ENCODE data around the gene LRRC28.

The LRRC28 gene

GRCh38 chr15:99350408-99350807 is 99.1 kb downstream of the LRRC28 start:
- no peak for DNase-seq
- Histone ChIP-seq H3K9me3 (no peaks in the 10 kb centered on the region), H3K27me3 (no peaks in the 10 kb centered on the region), H3K4me1 (no peaks in the 10 kb centered on the region), H3K36me3 (no peaks in the 10 kb centered on the region), H3K4me3 (ENCODE audit: low read depth, low read length) (no peak overlapping the region)
- TF ChIP-seq, protein P1, sequence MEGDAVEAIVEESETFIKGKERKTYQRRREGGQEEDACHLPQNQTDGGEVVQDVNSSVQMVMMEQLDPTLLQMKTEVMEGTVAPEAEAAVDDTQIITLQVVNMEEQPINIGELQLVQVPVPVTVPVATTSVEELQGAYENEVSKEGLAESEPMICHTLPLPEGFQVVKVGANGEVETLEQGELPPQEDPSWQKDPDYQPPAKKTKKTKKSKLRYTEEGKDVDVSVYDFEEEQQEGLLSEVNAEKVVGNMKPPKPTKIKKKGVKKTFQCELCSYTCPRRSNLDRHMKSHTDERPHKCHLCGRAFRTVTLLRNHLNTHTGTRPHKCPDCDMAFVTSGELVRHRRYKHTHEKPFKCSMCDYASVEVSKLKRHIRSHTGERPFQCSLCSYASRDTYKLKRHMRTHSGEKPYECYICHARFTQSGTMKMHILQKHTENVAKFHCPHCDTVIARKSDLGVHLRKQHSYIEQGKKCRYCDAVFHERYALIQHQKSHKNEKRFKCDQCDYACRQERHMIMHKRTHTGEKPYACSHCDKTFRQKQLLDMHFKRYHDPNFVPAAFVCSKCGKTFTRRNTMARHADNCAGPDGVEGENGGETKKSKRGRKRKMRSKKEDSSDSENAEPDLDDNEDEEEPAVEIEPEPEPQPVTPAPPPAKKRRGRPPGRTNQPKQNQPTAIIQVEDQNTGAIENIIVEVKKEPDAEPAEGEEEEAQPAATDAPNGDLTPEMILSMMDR (IDR thresholded peaks at IDR 0.05; ENCODE audit: low read depth, low read length) = no peak

GRCh38 chr15:99359769-99360168 is 108.5 kb downstream of the LRRC28 start:
- Histone ChIP-seq H3K36me3 (no peaks in the 10 kb centered on the region), H3K9me3 (no peaks in the 10 kb centered on the region)

DNA sequence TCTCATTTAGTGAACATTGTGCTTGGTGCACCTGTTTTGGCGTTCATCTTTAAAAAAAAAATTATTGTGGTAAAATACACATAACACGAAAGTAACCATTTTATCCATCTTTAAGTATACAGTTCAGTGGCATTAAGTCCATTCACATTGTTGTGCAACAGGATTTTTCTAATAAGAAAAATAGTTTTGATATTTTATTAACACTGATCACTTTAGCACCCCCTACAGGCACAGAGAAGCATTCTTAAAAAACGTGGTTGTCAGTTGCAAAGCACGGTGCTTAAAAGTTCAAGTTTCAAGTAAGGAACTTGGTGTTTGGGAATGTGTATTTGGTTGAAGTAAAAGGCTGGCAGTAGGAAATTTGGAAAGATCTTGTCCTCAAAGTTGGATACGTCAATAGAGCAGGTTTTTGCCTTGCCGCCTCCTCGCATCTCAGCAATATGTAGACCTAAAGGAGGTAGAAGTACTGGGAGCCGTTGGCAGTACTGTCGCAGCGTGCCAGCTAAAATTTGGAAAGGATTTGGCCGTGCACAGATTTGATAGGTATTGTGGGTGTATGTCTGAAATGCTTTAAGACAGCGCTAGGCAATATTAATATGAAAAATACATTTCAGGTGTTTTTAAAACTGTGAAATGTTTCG is 110.4 kb downstream of the LRRC28 start:
- no peak overlapping the region for H3K4me3 ChIP-seq (ENCODE audit: low read depth, low read length)
- no peaks in the 10 kb centered on the region for H3K4me1 ChIP-seq
- no peaks in the 10 kb centered on the region for H3K27me3 ChIP-seq
- no peaks in the 10 kb centered on the region for H3K36me3 ChIP-seq
- no peak for DNase-seq
- H3K9me3 ChIP-seq = no peaks in the 10 kb centered on the region
- TF ChIP-seq, protein P1 (IDR thresholded peaks at IDR 0.05; ENCODE audit: low read depth, low read length) = peak; percentile 60

More at GRCh38 chr15:99359769-99360168, 108.5 kb downstream of the LRRC28 start:
- Histone ChIP-seq H3K4me3 (ENCODE audit: low read depth, low read length) (no peak overlapping the region), H3K4me1 (no peaks in the 10 kb centered on the region), H3K27me3 (no peaks in the 10 kb centered on the region)
- TF ChIP-seq, protein P1 (IDR thresholded peaks at IDR 0.05; ENCODE audit: low read depth, low read length) = no peak
- no peak for DNase-seq

GRCh38 chr15:99365242-99365641 is 114.0 kb downstream of the LRRC28 start:
- no peaks in the 10 kb centered on the region for H3K27me3 ChIP-seq
- no peak overlapping the region for H3K4me3 ChIP-seq (ENCODE audit: low read depth, low read length)
- TF ChIP-seq, protein P1 (IDR thresholded peaks at IDR 0.05; ENCODE audit: low read depth, low read length) = no peak
- H3K4me1 ChIP-seq = no peaks in the 10 kb centered on the region
- no peaks in the 10 kb centered on the region for H3K9me3 ChIP-seq
- no peaks in the 10 kb centered on the region for H3K36me3 ChIP-seq
- no peak for DNase-seq

GRCh38 chr15:99366013-99366412 is 114.7 kb downstream of the LRRC28 start:
- Histone ChIP-seq H3K36me3 (no peaks in the 10 kb centered on the region), H3K4me3 (ENCODE audit: low read depth, low read length) (no peak overlapping the region), H3K4me1 (no peaks in the 10 kb centered on the region), H3K9me3 (no peaks in the 10 kb centered on the region), H3K27me3 (no peaks in the 10 kb centered on the region)
- no peak for DNase-seq
- TF ChIP-seq, protein P1 (IDR thresholded peaks at IDR 0.05; ENCODE audit: low read depth, low read length) = no peak

- H3K4me1 ChIP-seq = no peaks in the 10 kb centered on the region
- H3K4me3 ChIP-seq (ENCODE audit: low read depth, low read length) = no peak overlapping the region
- no peaks in the 10 kb centered on the region for H3K9me3 ChIP-seq
- TF ChIP-seq, protein P1 (IDR thresholded peaks at IDR 0.05; ENCODE audit: low read depth, low read length) = no peak
- DNase-seq = no peak
- H3K27me3 ChIP-seq = no peaks in the 10 kb centered on the region
- H3K36me3 ChIP-seq = no peaks in the 10 kb centered on the region; the same call in 1 of the 2 replicates
Measured at GRCh38 chr15:99368743-99369142, 117.5 kb downstream of the LRRC28 start.
